ENCODE measurements around the gene DYNC1I2.

Gene DYNC1I2

GRCh38 chr2:171687287-171688128, at the start of gene DYNC1I2:
Gene DYNC1I2, plus strand, starts transcription at chr2:171687469. Its CDS starts 2,687 bp downstream, at chr2:171690156.
- peak within 1 kb of the TSS; percentile 92 for H3K4me3 Mint-ChIP-seq
- H3K9me3 Mint-ChIP-seq, result no peaks in the 10 kb centered on the region
- H3K27me3 Mint-ChIP-seq, result no peaks in the 10 kb centered on the region
- peaks cover 30% of the 10 kb centered on the region for H3K4me1 Mint-ChIP-seq
- H3K27ac Mint-ChIP-seq, result peak within 1 kb of the TSS; percentile 93
- no peaks in the 10 kb centered on the region for H3K36me3 Mint-ChIP-seq

GRCh38 chr2:171651667-171652415, 35.4 kb upstream of the DYNC1I2 start:
- Mint-ChIP-seq H3K27me3 (peaks cover 27% of the 10 kb centered on the region), H3K36me3 (peaks cover 4% of the 10 kb centered on the region), H3K4me3 (no peak overlapping the region), H3K27ac (no peak overlapping the region), H3K9me3 (peaks cover 20% of the 10 kb centered on the region), H3K4me1 (no peaks in the 10 kb centered on the region)

GRCh38 chr2:171652416-171652785, 34.9 kb upstream of the DYNC1I2 start:
- Mint-ChIP-seq H3K27me3 (peaks cover 27% of the 10 kb centered on the region), H3K27ac (no peak overlapping the region), H3K4me1 (no peaks in the 10 kb centered on the region), H3K9me3 (peaks cover 20% of the 10 kb centered on the region), H3K36me3 (peaks cover 4% of the 10 kb centered on the region), H3K4me3 (no peak overlapping the region)

- H3K9me3 Mint-ChIP-seq, result peaks cover 14% of the 10 kb centered on the region
- H3K27me3 Mint-ChIP-seq, result peaks cover 22% of the 10 kb centered on the region
- H3K4me3 Mint-ChIP-seq, result no peak overlapping the region
- no peaks in the 10 kb centered on the region for H3K4me1 Mint-ChIP-seq
- H3K27ac Mint-ChIP-seq, result no peak overlapping the region
- H3K36me3 Mint-ChIP-seq, result peaks cover 4% of the 10 kb centered on the region
Measured at GRCh38 chr2:171655586-171655985, 31.7 kb upstream of the DYNC1I2 start.

GRCh38 chr2:171667041-171667440, 20.2 kb upstream of the DYNC1I2 start:
- Mint-ChIP-seq H3K36me3 (no peaks in the 10 kb centered on the region), H3K9me3 (no peaks in the 10 kb centered on the region), H3K4me1 (no peaks in the 10 kb centered on the region), H3K4me3 (no peak overlapping the region), H3K27ac (no peak overlapping the region), H3K27me3 (peaks cover 13% of the 10 kb centered on the region)

- no peak overlapping the region for H3K4me3 Mint-ChIP-seq
Measured at GRCh38 chr2:171668183-171668582, 19.1 kb upstream of the DYNC1I2 start.

GRCh38 chr2:171669121-171669520, 18.1 kb upstream of the DYNC1I2 start:
- Mint-ChIP-seq H3K4me1 (no peaks in the 10 kb centered on the region), H3K4me3 (no peak overlapping the region), H3K27ac (no peak overlapping the region), H3K36me3 (no peaks in the 10 kb centered on the region), H3K9me3 (no peaks in the 10 kb centered on the region), H3K27me3 (peaks cover 10% of the 10 kb centered on the region)

More at GRCh38 chr2:171668183-171668582, 19.1 kb upstream of the DYNC1I2 start:
- Mint-ChIP-seq H3K27me3 (peaks cover 12% of the 10 kb centered on the region), H3K4me1 (no peaks in the 10 kb centered on the region), H3K9me3 (no peaks in the 10 kb centered on the region), H3K27ac (no peak overlapping the region), H3K36me3 (no peaks in the 10 kb centered on the region)

- Mint-ChIP-seq H3K27ac (no peak overlapping the region), H3K4me3 (no peak overlapping the region), H3K27me3 (peaks cover 7% of the 10 kb centered on the region), H3K36me3 (no peaks in the 10 kb centered on the region), H3K9me3 (no peaks in the 10 kb centered on the region), H3K4me1 (no peaks in the 10 kb centered on the region)
Measured at GRCh38 chr2:171670655-171671054, 16.6 kb upstream of the DYNC1I2 start.

- H3K4me1 Mint-ChIP-seq, result no peaks in the 10 kb centered on the region
- H3K27me3 Mint-ChIP-seq, result peaks cover 7% of the 10 kb centered on the region
- no peaks in the 10 kb centered on the region for H3K9me3 Mint-ChIP-seq
- H3K27ac Mint-ChIP-seq, result no peak overlapping the region
- no peak overlapping the region for H3K4me3 Mint-ChIP-seq
- H3K36me3 Mint-ChIP-seq, result no peaks in the 10 kb centered on the region
Measured at GRCh38 chr2:171671867-171672266, 15.4 kb upstream of the DYNC1I2 start.

- no peaks in the 10 kb centered on the region for H3K9me3 Mint-ChIP-seq
- H3K36me3 Mint-ChIP-seq, result no peaks in the 10 kb centered on the region
- no peak overlapping the region for H3K4me3 Mint-ChIP-seq
- no peaks in the 10 kb centered on the region for H3K4me1 Mint-ChIP-seq
- H3K27me3 Mint-ChIP-seq, result peaks cover 8% of the 10 kb centered on the region
- no peak overlapping the region for H3K27ac Mint-ChIP-seq
Measured at GRCh38 chr2:171673905-171674304, 13.4 kb upstream of the DYNC1I2 start.

- H3K27me3 Mint-ChIP-seq, result peaks cover 8% of the 10 kb centered on the region
- H3K27ac Mint-ChIP-seq, result no peak overlapping the region
- no peaks in the 10 kb centered on the region for H3K4me1 Mint-ChIP-seq
- H3K9me3 Mint-ChIP-seq, result no peaks in the 10 kb centered on the region
- H3K36me3 Mint-ChIP-seq, result no peaks in the 10 kb centered on the region
- H3K4me3 Mint-ChIP-seq, result no peak overlapping the region
Measured at GRCh38 chr2:171675810-171676345, 11.4 kb upstream of the DYNC1I2 start.

GRCh38 chr2:171678619-171679018, 8.7 kb upstream of the DYNC1I2 start:
- Mint-ChIP-seq H3K36me3 (no peaks in the 10 kb centered on the region), H3K27me3 (peaks cover 3% of the 10 kb centered on the region), H3K4me3 (no peak overlapping the region), H3K4me1 (no peaks in the 10 kb centered on the region), H3K27ac (no peak overlapping the region), H3K9me3 (no peaks in the 10 kb centered on the region)

GRCh38 chr2:171688129-171688465, 828 bp downstream of the DYNC1I2 start:
- peak overlapping the region; percentile 92 for H3K4me3 Mint-ChIP-seq
- H3K36me3 Mint-ChIP-seq, result peaks cover 2% of the 10 kb centered on the region
- no peaks in the 10 kb centered on the region for H3K9me3 Mint-ChIP-seq
- H3K4me1 Mint-ChIP-seq, result peaks cover 33% of the 10 kb centered on the region
- no peaks in the 10 kb centered on the region for H3K27me3 Mint-ChIP-seq
- H3K27ac Mint-ChIP-seq, result peak overlapping the region; percentile 68

GRCh38 chr2:171692331-171692730, 5.1 kb downstream of the DYNC1I2 start:
- H3K9me3 Mint-ChIP-seq, result no peaks in the 10 kb centered on the region
- peaks cover 34% of the 10 kb centered on the region for H3K4me1 Mint-ChIP-seq
- peaks cover 10% of the 10 kb centered on the region for H3K36me3 Mint-ChIP-seq
- no peak overlapping the region for H3K27ac Mint-ChIP-seq
- H3K4me3 Mint-ChIP-seq, result no peak overlapping the region
- no peaks in the 10 kb centered on the region for H3K27me3 Mint-ChIP-seq

GRCh38 chr2:171702781-171703556, 15.7 kb downstream of the DYNC1I2 start:
- peaks cover 19% of the 10 kb centered on the region for H3K4me1 Mint-ChIP-seq
- H3K27ac Mint-ChIP-seq, result no peak overlapping the region
- H3K27me3 Mint-ChIP-seq, result no peaks in the 10 kb centered on the region
- H3K4me3 Mint-ChIP-seq, result no peak overlapping the region
- peaks cover 4% of the 10 kb centered on the region for H3K36me3 Mint-ChIP-seq
- H3K9me3 Mint-ChIP-seq, result no peaks in the 10 kb centered on the region
